HG03135 (cell line): ENCODE data around the gene BHMT2.

Experiments used
- ATAC-seq: cut with Tn5 transposase; IDR thresholded peaks from one replicate; pipeline ENCODE4 v1.9.1; 2021; ENCODE audit warnings: mild to moderate bottlenecking, moderate library complexity; ENCODE audit not compliant: unreplicated experiment

BHMT2 gene

GRCh38 chr5:79069488-79070349, at the start of gene BHMT2, which contains the start of gene DMGDH:
Gene BHMT2, plus strand, starts transcription at chr5:79069767. Its CDS starts 16 bp downstream, at chr5:79069783.
Gene DMGDH, minus strand, starts transcription at chr5:79069674. Its CDS starts 54 bp downstream, at chr5:79069620.
- no peak for ATAC-seq

- ATAC-seq = no peak
Measured at GRCh38 chr5:79020861-79021561, 48.6 kb upstream of the BHMT2 start.

GRCh38 chr5:79021753-79022152, 47.8 kb upstream of the BHMT2 start:
- no peak for ATAC-seq

- ATAC-seq = no peak
Measured at GRCh38 chr5:79022771-79023170, 46.8 kb upstream of the BHMT2 start.

- ATAC-seq = no peak
Measured at GRCh38 chr5:79023348-79023747, 46.2 kb upstream of the BHMT2 start.

- ATAC-seq = no peak
Measured at GRCh38 chr5:79023947-79024346, 45.6 kb upstream of the BHMT2 start.

GRCh38 chr5:79025054-79025472, 44.5 kb upstream of the BHMT2 start:
- no peak for ATAC-seq

GRCh38 chr5:79030663-79031484, 38.7 kb upstream of the BHMT2 start:
- no peak for ATAC-seq

- ATAC-seq = no peak
Measured at GRCh38 chr5:79031485-79031867, 38.1 kb upstream of the BHMT2 start.

GRCh38 chr5:79032031-79032695, 37.4 kb upstream of the BHMT2 start:
- no peak for ATAC-seq

- ATAC-seq = no peak
Measured at GRCh38 chr5:79032782-79033181, 36.8 kb upstream of the BHMT2 start.

- ATAC-seq = no peak
Measured at GRCh38 chr5:79035237-79035636, 34.3 kb upstream of the BHMT2 start.

GRCh38 chr5:79036769-79037168, 32.8 kb upstream of the BHMT2 start:
- no peak for ATAC-seq

- ATAC-seq = no peak
Measured at GRCh38 chr5:79042188-79042587, 27.4 kb upstream of the BHMT2 start.

GRCh38 chr5:79047199-79047598, 22.4 kb upstream of the BHMT2 start:
- no peak for ATAC-seq

GRCh38 chr5:79048437-79048836, 21.1 kb upstream of the BHMT2 start:
- ATAC-seq = no peak

- no peak for ATAC-seq
Measured at GRCh38 chr5:79050498-79050897, 19.1 kb upstream of the BHMT2 start.

- no peak for ATAC-seq
Measured at GRCh38 chr5:79053321-79053720, 16.2 kb upstream of the BHMT2 start.

GRCh38 chr5:79055017-79055416, 14.6 kb upstream of the BHMT2 start:
- ATAC-seq = no peak

- ATAC-seq = no peak
Measured at GRCh38 chr5:79056847-79057246, 12.7 kb upstream of the BHMT2 start.

- no peak for ATAC-seq
Measured at GRCh38 chr5:79059674-79060073, 9.9 kb upstream of the BHMT2 start.
